ENCODE measurements around the gene TRPV5.

GRCh38 chr7:142910031-142910433, 23.5 kb downstream of the TRPV5 start:
- TF ChIP-seq CTCF (IDR thresholded peaks at IDR 0.05; ENCODE audit: low read depth, low read length, poor library complexity, severe bottlenecking) = no peak
- no peak for TF ChIP-seq EZH2phosphoT487 (IDR thresholded peaks at IDR 0.05; ENCODE audit: borderline replicate concordance, low read length)
